GM06990 (cell line): ENCODE measurements around the gene RBM8A.
A peak's percentile ranks its signal among the peaks of the same experiment; 100 is the strongest.

Source experiments
- DNase-seq: peaks from one replicate; pipeline ENCODE4 v3.0.0-alpha.2; 2011; ENCODE audit not compliant: insufficient read length; ENCODE audit errors: extremely low read depth
- H3K27me3 ChIP-seq: replicated peaks from 2 replicates; pipeline ENCODE4 v1.6.0; 2011; ENCODE audit warnings: low read length; ENCODE audit not compliant: control insufficient read depth, insufficient read depth
- H3K36me3 ChIP-seq: 2 replicates; pipeline ENCODE4 v1.5.1; 2011; ENCODE audit warnings: low read length; ENCODE audit not compliant: control insufficient read depth, insufficient read depth
- H3K4me3 ChIP-seq: replicated peaks from 2 replicates; pipeline ENCODE4 v1.5.1; 2011; ENCODE audit warnings: low read depth, mild to moderate bottlenecking, control low read depth, low read length
- TF ChIP-seq, protein P1 (sequence below): IDR thresholded peaks from 2 replicates; pipeline ENCODE4 v1.5.1; 2011; ENCODE audit warnings: low read length, control low read depth, mild to moderate bottlenecking, inconsistent platforms; ENCODE audit not compliant: insufficient read depth, poor library complexity, severe bottlenecking

RBM8A gene

DNA sequence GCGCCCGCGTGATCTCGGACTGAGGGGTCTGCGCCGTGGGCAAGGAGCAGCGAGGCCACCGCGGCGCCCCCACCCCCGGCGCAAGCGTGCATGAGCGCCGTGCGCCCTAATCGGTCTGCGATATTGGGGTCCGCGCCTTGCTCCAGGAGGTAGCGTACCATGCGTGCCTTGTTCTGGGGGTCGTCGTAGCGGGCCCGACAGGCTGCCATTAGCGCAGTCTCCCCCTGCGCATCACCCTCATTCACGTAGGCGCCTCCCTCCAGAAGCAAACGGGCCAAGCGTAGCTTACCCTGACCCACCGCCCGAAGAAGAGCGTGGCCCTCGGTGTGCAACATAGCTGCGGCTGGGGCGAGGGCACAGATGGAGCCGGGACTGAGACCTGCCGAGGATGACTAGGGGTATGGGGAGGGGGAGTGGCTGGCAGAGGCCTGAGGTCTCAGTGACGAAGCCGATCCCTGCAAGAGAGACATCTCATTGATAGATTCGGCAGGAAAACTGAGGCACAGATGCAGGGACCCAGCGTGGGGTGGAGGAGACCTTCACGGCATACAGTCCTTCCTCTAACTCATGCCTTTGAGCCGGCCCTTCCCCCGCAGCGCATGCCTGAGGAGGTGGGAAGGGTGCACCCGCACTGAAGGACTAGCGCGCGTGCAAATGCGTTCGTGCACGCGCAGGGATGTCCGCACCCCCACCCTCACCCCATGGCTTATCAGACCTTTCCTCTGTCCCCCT, 34.3 kb upstream of the RBM8A start:
- peak; percentile 36 for DNase-seq
- TF ChIP-seq, protein P1, sequence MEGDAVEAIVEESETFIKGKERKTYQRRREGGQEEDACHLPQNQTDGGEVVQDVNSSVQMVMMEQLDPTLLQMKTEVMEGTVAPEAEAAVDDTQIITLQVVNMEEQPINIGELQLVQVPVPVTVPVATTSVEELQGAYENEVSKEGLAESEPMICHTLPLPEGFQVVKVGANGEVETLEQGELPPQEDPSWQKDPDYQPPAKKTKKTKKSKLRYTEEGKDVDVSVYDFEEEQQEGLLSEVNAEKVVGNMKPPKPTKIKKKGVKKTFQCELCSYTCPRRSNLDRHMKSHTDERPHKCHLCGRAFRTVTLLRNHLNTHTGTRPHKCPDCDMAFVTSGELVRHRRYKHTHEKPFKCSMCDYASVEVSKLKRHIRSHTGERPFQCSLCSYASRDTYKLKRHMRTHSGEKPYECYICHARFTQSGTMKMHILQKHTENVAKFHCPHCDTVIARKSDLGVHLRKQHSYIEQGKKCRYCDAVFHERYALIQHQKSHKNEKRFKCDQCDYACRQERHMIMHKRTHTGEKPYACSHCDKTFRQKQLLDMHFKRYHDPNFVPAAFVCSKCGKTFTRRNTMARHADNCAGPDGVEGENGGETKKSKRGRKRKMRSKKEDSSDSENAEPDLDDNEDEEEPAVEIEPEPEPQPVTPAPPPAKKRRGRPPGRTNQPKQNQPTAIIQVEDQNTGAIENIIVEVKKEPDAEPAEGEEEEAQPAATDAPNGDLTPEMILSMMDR = no peak
- Histone ChIP-seq H3K4me3 (peak overlapping the region; percentile 58), H3K27me3 (no peaks in the 10 kb centered on the region), H3K36me3 (no peaks in the 10 kb centered on the region)

DNA sequence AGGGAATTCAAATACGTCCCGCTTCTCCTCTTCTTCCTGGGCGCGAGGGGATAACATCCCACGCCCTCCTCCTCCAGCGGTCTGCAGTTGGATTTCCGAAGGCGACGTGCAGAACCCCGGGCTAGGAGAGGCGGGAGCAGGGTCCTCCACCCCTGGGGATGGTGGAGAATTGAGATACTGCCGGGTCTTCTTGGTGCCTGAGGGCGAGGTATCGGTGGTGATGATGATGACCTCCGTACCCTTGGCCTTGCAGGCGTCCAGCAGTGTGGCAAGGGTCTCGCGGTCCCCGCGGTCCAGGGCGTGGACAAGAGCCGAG, 33.8 kb upstream of the RBM8A start:
- TF ChIP-seq, protein P1 = no peak
- H3K27me3 ChIP-seq = no peaks in the 10 kb centered on the region

DNA sequence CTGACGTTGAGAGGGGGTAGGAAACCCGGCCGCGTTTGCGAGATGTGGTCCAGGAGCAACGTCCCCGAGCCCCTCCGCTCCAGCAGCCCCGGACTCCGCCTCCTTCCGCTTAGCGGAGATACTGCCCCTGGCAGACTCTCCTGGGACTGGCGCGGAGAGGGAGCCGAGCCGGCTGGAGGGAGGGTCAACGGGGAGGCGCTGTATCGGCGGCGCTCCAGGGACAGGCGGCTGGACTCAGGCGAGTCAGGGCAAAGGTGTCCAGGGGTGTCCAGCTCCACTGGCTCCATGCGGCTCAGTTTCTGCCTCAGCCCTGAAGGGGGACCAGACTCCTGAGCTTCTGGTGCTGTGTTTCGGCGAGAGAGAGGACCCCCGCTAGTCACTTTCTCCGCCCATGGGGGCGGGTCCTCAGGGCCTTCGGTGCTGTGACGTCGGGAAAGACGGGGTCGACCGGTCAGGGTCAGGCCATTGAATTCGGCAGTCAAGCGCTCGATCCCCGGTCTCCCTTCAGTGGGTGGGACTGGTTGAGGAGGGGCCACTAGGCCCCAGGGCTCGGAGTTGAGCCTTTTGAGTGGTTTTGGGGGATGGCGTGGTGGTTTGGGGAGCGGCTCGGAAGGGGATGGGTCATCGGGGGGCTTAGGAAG, 33.3 kb upstream of the RBM8A start:
- DNase-seq = peak; percentile 59
- TF ChIP-seq, protein P1 = no peak
- Histone ChIP-seq H3K27me3 (no peaks in the 10 kb centered on the region), H3K4me3 (peak overlapping the region; percentile 58), H3K36me3 (no peaks in the 10 kb centered on the region)

More for the DNA sequence above, 33.8 kb upstream of the RBM8A start:
- H3K4me3 ChIP-seq = peak overlapping the region; percentile 58
- no peaks in the 10 kb centered on the region for H3K36me3 ChIP-seq
- DNase-seq = no peak

DNA sequence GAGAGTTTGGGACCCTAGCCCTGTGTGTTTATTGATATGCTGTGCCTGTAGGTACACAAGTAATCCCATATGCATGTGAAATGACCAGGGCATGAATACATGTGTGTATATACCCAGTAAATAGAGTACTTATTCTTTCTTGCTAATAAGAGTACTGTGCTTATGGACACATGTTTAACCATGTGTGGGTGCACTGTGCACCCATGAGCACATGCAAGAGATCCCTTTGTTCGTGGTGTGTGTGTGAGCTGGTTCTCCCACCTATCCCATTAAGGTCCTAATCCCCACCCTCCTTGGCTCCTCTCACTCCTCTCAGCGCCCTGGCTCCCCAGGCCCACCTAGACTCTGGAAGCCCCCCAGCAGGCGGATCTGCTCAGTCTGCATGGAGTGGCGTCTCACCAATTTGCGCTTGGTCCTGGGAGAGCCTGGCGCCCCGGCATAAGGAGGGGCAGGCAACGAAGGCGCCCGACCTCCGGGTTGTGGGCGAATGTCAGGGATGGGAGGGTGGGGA, 32.7 kb upstream of the RBM8A start:
- TF ChIP-seq, protein P1 = no peak
- Histone ChIP-seq H3K36me3 (no peaks in the 10 kb centered on the region), H3K27me3 (no peaks in the 10 kb centered on the region), H3K4me3 (peak overlapping the region; percentile 58)
- DNase-seq = no peak

DNA sequence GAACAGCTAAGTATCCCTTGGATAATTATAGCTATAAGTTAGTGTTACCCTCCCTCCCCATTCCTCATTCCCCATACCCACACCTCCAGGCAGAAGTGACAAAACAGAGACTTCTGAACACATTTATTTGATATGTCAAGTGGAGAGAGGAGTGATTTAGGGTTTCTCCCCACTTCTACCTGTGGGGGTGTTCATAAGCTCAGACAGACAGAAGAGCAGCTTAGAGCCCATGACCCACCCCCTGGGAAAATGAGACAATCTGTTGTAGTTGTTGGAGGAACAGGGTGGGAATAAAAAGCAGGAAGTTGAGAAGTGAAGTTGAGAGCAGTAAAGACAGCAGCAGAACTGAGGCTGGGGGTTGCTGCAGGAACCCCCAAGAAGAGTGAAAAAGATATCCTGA, 32.0 kb upstream of the RBM8A start:
- TF ChIP-seq, protein P1 = no peak
- Histone ChIP-seq H3K27me3 (no peaks in the 10 kb centered on the region), H3K4me3 (no peak overlapping the region), H3K36me3 (no peaks in the 10 kb centered on the region)
- DNase-seq = no peak
